GM12878 (cell line): ENCODE results near the gene HOXC5. TPM values are rescaled to one million over a fixed set of nuclear protein-coding genes. Genes with fewer than 3 reads are reported as not detected.

Source experiments
- ATAC-seq: fragments of 200-7000 bp; cut with Tn5 transposase; 3 replicates; pipeline ENCODE4 v1.9.1; 2020; ENCODE audit warnings: mild to moderate bottlenecking, moderate library complexity
- BruUV-seq: library from RNA; stranded (reverse); fragments of 400-500 nt; replicated peaks from 2 replicates; lab custom pipeline; 2021; lab: Mats Ljungman, UMichigan
- CTCF ChIA-PET: fragments of 300-600 bp; sonication (Branson Sonifier 250); formaldehyde crosslinking; extraction: SDS; loops from one replicate; lab custom pipeline; 2021; ENCODE audit warnings: inconsistent platforms; lab: Yijun Ruan, JAX
- POLR2A ChIA-PET: fragments of 350-600 bp; formaldehyde crosslinking; extraction: SDS; loops from one replicate; lab custom pipeline; 2021; ENCODE audit warnings: inconsistent platforms; lab: Charles Lee
- RAD21 ChIA-PET: fragments of 300-600 bp; sonication (Branson Sonifier 250); formaldehyde crosslinking; loops from one replicate; lab custom pipeline; 2023; ENCODE audit warnings: antibody characterized with exemption; ENCODE audit not compliant: unreplicated experiment; lab: Charles Lee
- SMC1A ChIA-PET: fragments of 300-600 bp; sonication (Branson Sonifier 250); formaldehyde crosslinking; loops from one replicate; lab custom pipeline; 2023; ENCODE audit not compliant: unreplicated experiment, uncharacterized antibody; lab: Charles Lee
- DNase-seq: peaks from one replicate; pipeline ENCODE4 v3.0.0-alpha.2; 2011; ENCODE audit warnings: low read depth, low spot score
- FAIRE-seq: peaks from 3 replicates; lab custom pipeline; 2011; peaks lifted over from hg19 to GRCh38; lab: Jason Lieb, UNC
- H2AFZ ChIP-seq: 2 replicates; pipeline ENCODE4 v1.6.0; 2011; ENCODE audit warnings: low read depth, low read length, control low read depth; ENCODE audit not compliant: control insufficient read depth
- H3K27ac ChIP-seq: 2 replicates; pipeline ENCODE4 v1.5.1; 2011; ENCODE audit warnings: control low read depth; ENCODE audit not compliant: control insufficient read depth, insufficient read depth
- H3K27me3 ChIP-seq, 2 experiments: replicated peaks in 1 of 2; 2 replicates each; pipeline versions ENCODE4 v1.6.0 to v1.6.1; 2011; ENCODE audit warnings: low read length in 1 of 2; ENCODE audit not compliant: control insufficient read depth in 2 of 2, insufficient read depth in 2 of 2
- H3K36me3 ChIP-seq, 2 experiments: 2 replicates each; pipeline ENCODE4 v1.5.1; 2011; ENCODE audit warnings: low read length in 1 of 2; ENCODE audit not compliant: control insufficient read depth in 2 of 2, insufficient read depth in 2 of 2
- H3K4me1 ChIP-seq: 2 replicates; pipeline ENCODE4 v1.6.1; 2011; ENCODE audit warnings: mild to moderate bottlenecking, low read length, moderate library complexity, mixed read lengths; ENCODE audit not compliant: control insufficient read depth, insufficient read depth
- H3K4me2 ChIP-seq: 2 replicates; pipeline ENCODE4 v1.6.0; 2011; ENCODE audit warnings: control low read depth; ENCODE audit not compliant: control insufficient read depth, insufficient read depth
- H3K4me3 ChIP-seq: fragments of 200-600 bp; sonication (generic); 2 replicates; pipeline ENCODE4 v1.5.1; 2016
- H3K79me2 ChIP-seq: 2 replicates; pipeline ENCODE4 v1.6.0; 2011; ENCODE audit warnings: low read length; ENCODE audit not compliant: control insufficient read depth, insufficient read depth
- H3K9ac ChIP-seq: 2 replicates; pipeline ENCODE4 v1.8.0; 2011; ENCODE audit warnings: low read length, control low read depth, mixed read lengths; ENCODE audit not compliant: control insufficient read depth, insufficient read depth
- H3K9me3 ChIP-seq: replicated peaks from 3 replicates; pipeline ENCODE4 v1.5.1; 2011; ENCODE audit warnings: mild to moderate bottlenecking, low read length; ENCODE audit not compliant: control insufficient read depth, insufficient read depth
- H4K20me1 ChIP-seq: 2 replicates; pipeline ENCODE4 v1.6.0; 2011; ENCODE audit not compliant: control insufficient read depth, insufficient read depth
- ATF7 ChIP-seq: fragments of 450-650 bp; IDR thresholded peaks from 2 replicates; pipeline ENCODE4 v1.6.1; 2016; ENCODE audit warnings: low read depth, mild to moderate bottlenecking
- CHD1 ChIP-seq: IDR thresholded peaks from 2 replicates; pipeline ENCODE4 v1.6.1; 2012; ENCODE audit warnings: low read depth, low read length, improper control_type of control experiment
- CREB1 ChIP-seq: IDR thresholded peaks from 2 replicates; pipeline ENCODE4 v1.6.1; 2012; ENCODE audit warnings: low read depth, mild to moderate bottlenecking, inconsistent platforms
- EED ChIP-seq: sonication (generic); IDR thresholded peaks from 2 replicates; pipeline ENCODE4 v1.6.1; 2016; ENCODE audit warnings: antibody characterized with exemption, low read depth
- EZH2 ChIP-seq: IDR thresholded peaks from 2 replicates; pipeline ENCODE4 v1.6.1; 2012; ENCODE audit warnings: low read depth, mild to moderate bottlenecking, control low read depth, inconsistent platforms, low read length, borderline replicate concordance; ENCODE audit not compliant: control insufficient read depth
- FOS ChIP-seq: IDR thresholded peaks from 3 replicates; pipeline ENCODE4 v1.6.1; 2011; ENCODE audit warnings: borderline replicate concordance; ENCODE audit not compliant: insufficient read length; ENCODE audit errors: extremely low read depth
- FOXM1 ChIP-seq: IDR thresholded peaks from 2 replicates; pipeline ENCODE4 v1.6.1; 2012; ENCODE audit warnings: low read depth, mild to moderate bottlenecking, inconsistent platforms, low read length, moderate library complexity
- KAT2A ChIP-seq: conservative IDR thresholded peaks from 2 replicates; pipeline ENCODE4 v1.6.1; 2011; ENCODE audit warnings: low read depth, low read length; ENCODE audit not compliant: control insufficient read depth
- SMAD1 ChIP-seq: fragments of 450-650 bp; IDR thresholded peaks from 2 replicates; pipeline ENCODE4 v1.6.1; 2018; ENCODE audit warnings: mild to moderate bottlenecking, low read depth; ENCODE audit not compliant: partially characterized antibody
- SP1 ChIP-seq: IDR thresholded peaks from one replicate; pipeline ENCODE4 v1.6.1; 2011; ENCODE audit warnings: low read depth, low read length
- SRF ChIP-seq, 2 experiments: IDR thresholded peaks; 2 replicates each; pipeline ENCODE4 v1.6.1; 2011; ENCODE audit warnings: low read depth in 2 of 2, low read length in 2 of 2, mild to moderate bottlenecking in 1 of 2, moderate library complexity in 1 of 2
- SUPT20H ChIP-seq: IDR thresholded peaks from 2 replicates; pipeline ENCODE4 v1.6.1; 2011; ENCODE audit warnings: low read depth, mild to moderate bottlenecking, low read length, moderate library complexity, borderline replicate concordance; ENCODE audit not compliant: control insufficient read depth
- TARDBP ChIP-seq: IDR thresholded peaks from 2 replicates; pipeline ENCODE4 v1.6.1; 2016; ENCODE audit warnings: borderline replicate concordance
- TCF3 ChIP-seq: IDR thresholded peaks from 2 replicates; pipeline ENCODE4 v1.6.1; 2012; ENCODE audit warnings: low read depth, mild to moderate bottlenecking, low read length, borderline replicate concordance; ENCODE audit not compliant: insufficient read depth
- WGBS: methylation state at CpG from one replicate; pipeline ENCODE4 v1.1.6; 2016; ENCODE audit warnings: low lambda C conversion rate; ENCODE audit not compliant: insufficient replicate concordance, insufficient coverage; ENCODE audit errors: missing lambda C conversion rate; 5-methylcytosine and 5-hydroxymethylcytosine counted together
- in situ Hi-C: fragments of 300-500 bp; cut with MboI; formaldehyde crosslinking; loops from 9 replicates; pipeline ENCODE4 v1.14.3; 2018; ENCODE audit warnings: mixed read lengths
- intact Hi-C: fragments of 100-400 bp; cut with micrococcal nuclease; formaldehyde crosslinking; loops from one replicate; pipeline ENCODE4 v1.14.2; 2022; ENCODE audit not compliant: unreplicated experiment
- polyA plus RNA-seq, 11 experiments: library from polyadenylated mRNA; depleted of rRNA in 4 of 11; unstranded in 6 of 11; stranded (reverse) in 5 of 11; fragments of >200 nt; fragmentation: Nextera tagmentation in 4 of 11; fragmentation: Illumina TruSeq in 1 of 11; extraction: Ambion mirVana in 4 of 11; extraction: Trizol in 1 of 11; gene quantifications; 1 replicate in 1 of 11; 2 replicates in 10 of 11; pipeline versions ENCODE4 v1.2.1 to v1.2.3, GENCODE V29; 2011 to 2016; ENCODE audit warnings: inconsistent platforms in 2 of 11, missing spikeins in 2 of 11, low read depth in 1 of 11
- total RNA-seq, 4 experiments: library from RNA; depleted of rRNA in 3 of 4; stranded (reverse); fragments of >200 nt in 3 of 4; fragmentation: Illumina TruSeq in 1 of 4; extraction: Trizol in 1 of 4; gene quantifications; 2 replicates each; pipeline versions ENCODE4 v1.2.1 to v1.2.3, GENCODE V29; 2013 to 2021
- TF ChIP-seq, protein P1 (sequence below): fragments of 450-650 bp; IDR thresholded peaks from 2 replicates; pipeline ENCODE4 v1.6.1; 2017; ENCODE audit warnings: antibody characterized with exemption, mild to moderate bottlenecking, moderate library complexity
- TF ChIP-seq, protein P2 (sequence below): fragments of 450-650 bp; IDR thresholded peaks from 2 replicates; pipeline ENCODE4 v1.6.1; 2017; ENCODE audit warnings: mild to moderate bottlenecking
- TF ChIP-seq, protein P3 (sequence below), 3 experiments: IDR thresholded peaks in 2 of 3; conservative IDR thresholded peaks in 1 of 3; 2 replicates each; pipeline ENCODE4 v1.5.1; 2011; ENCODE audit warnings: low read depth in 3 of 3, low read length in 3 of 3, mild to moderate bottlenecking in 3 of 3, control low read depth in 2 of 3, moderate library complexity in 2 of 3, inconsistent platforms in 1 of 3, mixed read lengths in 1 of 3; ENCODE audit not compliant: control insufficient read depth in 2 of 3, insufficient read depth in 1 of 3; ENCODE audit errors: extremely low read depth in 1 of 3

HOXC5 gene
- total and polyA plus RNA-seq, 10 of the 15 experiments (the other 5 are each of a cell fraction or from before 2014, with no cell fraction given), result 0.11 TPM; not detected in 9

DNA sequence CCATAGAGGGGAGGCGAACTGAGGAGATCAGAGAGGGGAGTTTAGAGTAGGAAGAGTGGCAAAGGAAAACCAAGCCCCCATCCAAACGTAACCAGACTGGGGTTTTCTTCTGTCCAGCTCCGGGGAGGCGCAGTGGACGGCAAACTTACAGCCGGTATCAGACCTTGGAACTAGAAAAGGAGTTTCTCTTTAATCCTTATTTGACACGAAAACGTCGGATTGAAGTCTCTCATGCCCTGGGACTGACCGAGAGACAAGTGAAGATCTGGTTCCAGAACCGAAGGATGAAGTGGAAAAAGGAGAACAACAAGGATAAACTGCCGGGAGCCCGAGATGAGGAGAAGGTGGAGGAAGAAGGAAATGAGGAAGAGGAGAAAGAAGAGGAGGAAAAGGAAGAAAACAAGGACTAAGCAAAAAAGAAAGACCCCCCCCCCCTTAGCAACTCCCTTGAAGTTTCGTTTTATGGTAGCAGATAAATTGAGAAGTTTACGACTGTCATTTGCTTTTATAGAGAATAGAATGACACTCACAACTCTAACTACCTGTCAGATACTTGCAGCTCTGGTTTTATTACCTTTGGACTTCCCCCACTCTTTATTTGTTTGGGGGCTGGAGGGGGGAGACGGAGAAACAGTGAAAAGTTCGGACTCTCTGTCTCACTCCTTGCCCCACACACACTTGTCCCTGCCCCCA lies 21.7 kb upstream of the HOXC5 start:
- ATAC-seq (no peak), FAIRE-seq (no peak), DNase-seq (no peak)
- H3K9ac ChIP-seq, result no peak overlapping the region
- no TSS peak for BruUV-seq
- H3K4me2 ChIP-seq, result no peak overlapping the region
- H3K4me1 ChIP-seq, result peaks cover 4% of the 10 kb centered on the region
- H3K9me3 ChIP-seq, result no peaks in the 10 kb centered on the region
- no peak overlapping the region for H3K27ac ChIP-seq
- in situ Hi-C loops (no loop called here), intact Hi-C loops (no loop called here)
- ChIA-PET SMC1A (interaction anchor here (1.0 kb wide), 2 partner anchors 22 to 127 kb away, joined by 3 to 4 read pairs; partner anchors contain the start of gene HOXC5), RAD21 (interaction anchor here (1.0 to 1.5 kb wide), 2 partner anchors 12 to 181 kb away, joined by 3 to 4 read pairs; no protein-coding TSS in a partner anchor), CTCF (interaction anchor here (0.8 to 3.7 kb wide), 3 partner anchors 21 to 190 kb away, joined by 3 to 22 read pairs (median 6); no protein-coding TSS in a partner anchor), POLR2A (no interaction called here)
- H4K20me1 ChIP-seq, result no peaks in the 10 kb centered on the region; the same call in 1 of the 2 replicates
- H3K4me3 ChIP-seq, result no peak overlapping the region
- 8% methylated on average over 17 of the region's 17 CpGs for WGBS
- no peaks in the 10 kb centered on the region for H3K79me2 ChIP-seq
- H3K36me3 ChIP-seq, result no peaks in the 10 kb centered on the region
- H2AFZ ChIP-seq, result no peak overlapping the region
- peaks cover 34 to 50% of the 10 kb centered on the region in 2 experiments for H3K27me3 ChIP-seq
- TF ChIP-seq, protein P1, sequence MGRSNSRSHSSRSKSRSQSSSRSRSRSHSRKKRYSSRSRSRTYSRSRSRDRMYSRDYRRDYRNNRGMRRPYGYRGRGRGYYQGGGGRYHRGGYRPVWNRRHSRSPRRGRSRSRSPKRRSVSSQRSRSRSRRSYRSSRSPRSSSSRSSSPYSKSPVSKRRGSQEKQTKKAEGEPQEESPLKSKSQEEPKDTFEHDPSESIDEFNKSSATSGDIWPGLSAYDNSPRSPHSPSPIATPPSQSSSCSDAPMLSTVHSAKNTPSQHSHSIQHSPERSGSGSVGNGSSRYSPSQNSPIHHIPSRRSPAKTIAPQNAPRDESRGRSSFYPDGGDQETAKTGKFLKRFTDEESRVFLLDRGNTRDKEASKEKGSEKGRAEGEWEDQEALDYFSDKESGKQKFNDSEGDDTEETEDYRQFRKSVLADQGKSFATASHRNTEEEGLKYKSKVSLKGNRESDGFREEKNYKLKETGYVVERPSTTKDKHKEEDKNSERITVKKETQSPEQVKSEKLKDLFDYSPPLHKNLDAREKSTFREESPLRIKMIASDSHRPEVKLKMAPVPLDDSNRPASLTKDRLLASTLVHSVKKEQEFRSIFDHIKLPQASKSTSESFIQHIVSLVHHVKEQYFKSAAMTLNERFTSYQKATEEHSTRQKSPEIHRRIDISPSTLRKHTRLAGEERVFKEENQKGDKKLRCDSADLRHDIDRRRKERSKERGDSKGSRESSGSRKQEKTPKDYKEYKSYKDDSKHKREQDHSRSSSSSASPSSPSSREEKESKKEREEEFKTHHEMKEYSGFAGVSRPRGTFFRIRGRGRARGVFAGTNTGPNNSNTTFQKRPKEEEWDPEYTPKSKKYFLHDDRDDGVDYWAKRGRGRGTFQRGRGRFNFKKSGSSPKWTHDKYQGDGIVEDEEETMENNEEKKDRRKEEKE, result no peak
- TF ChIP-seq SP1, result no peak
- no peak for TF ChIP-seq EED
- TF ChIP-seq CREB1, result no peak
- no peak for TF ChIP-seq FOXM1
- TF ChIP-seq, protein P2, sequence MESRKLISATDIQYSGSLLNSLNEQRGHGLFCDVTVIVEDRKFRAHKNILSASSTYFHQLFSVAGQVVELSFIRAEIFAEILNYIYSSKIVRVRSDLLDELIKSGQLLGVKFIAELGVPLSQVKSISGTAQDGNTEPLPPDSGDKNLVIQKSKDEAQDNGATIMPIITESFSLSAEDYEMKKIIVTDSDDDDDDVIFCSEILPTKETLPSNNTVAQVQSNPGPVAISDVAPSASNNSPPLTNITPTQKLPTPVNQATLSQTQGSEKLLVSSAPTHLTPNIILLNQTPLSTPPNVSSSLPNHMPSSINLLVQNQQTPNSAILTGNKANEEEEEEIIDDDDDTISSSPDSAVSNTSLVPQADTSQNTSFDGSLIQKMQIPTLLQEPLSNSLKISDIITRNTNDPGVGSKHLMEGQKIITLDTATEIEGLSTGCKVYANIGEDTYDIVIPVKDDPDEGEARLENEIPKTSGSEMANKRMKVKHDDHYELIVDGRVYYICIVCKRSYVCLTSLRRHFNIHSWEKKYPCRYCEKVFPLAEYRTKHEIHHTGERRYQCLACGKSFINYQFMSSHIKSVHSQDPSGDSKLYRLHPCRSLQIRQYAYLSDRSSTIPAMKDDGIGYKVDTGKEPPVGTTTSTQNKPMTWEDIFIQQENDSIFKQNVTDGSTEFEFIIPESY, result no peak
- TF ChIP-seq FOS, result no peak
- no peak for TF ChIP-seq KAT2A
- no peak for TF ChIP-seq CHD1
- TF ChIP-seq SUPT20H, result no peak
- TF ChIP-seq SMAD1, result no peak
- TF ChIP-seq ATF7, result no peak
- no peak for TF ChIP-seq TCF3
- TF ChIP-seq, protein P3, sequence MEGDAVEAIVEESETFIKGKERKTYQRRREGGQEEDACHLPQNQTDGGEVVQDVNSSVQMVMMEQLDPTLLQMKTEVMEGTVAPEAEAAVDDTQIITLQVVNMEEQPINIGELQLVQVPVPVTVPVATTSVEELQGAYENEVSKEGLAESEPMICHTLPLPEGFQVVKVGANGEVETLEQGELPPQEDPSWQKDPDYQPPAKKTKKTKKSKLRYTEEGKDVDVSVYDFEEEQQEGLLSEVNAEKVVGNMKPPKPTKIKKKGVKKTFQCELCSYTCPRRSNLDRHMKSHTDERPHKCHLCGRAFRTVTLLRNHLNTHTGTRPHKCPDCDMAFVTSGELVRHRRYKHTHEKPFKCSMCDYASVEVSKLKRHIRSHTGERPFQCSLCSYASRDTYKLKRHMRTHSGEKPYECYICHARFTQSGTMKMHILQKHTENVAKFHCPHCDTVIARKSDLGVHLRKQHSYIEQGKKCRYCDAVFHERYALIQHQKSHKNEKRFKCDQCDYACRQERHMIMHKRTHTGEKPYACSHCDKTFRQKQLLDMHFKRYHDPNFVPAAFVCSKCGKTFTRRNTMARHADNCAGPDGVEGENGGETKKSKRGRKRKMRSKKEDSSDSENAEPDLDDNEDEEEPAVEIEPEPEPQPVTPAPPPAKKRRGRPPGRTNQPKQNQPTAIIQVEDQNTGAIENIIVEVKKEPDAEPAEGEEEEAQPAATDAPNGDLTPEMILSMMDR (IDR thresholded peaks at IDR 0.05 in 2 of 3, conservative IDR thresholded peaks at IDR 0.05 in 1 of 3; ENCODE audit: control insufficient read depth in 2 of 3, extremely low read depth in 1 of 3, insufficient read depth in 1 of 3, low read depth in 3 of 3, low read length in 3 of 3), result no peak
- TF ChIP-seq SRF (IDR thresholded peaks at IDR 0.05; ENCODE audit: low read depth in 2 of 2, low read length in 2 of 2), result no peak
- no peak for TF ChIP-seq EZH2
- no peak for TF ChIP-seq TARDBP
